IMR-90 (cell line): ENCODE measurements around the gene AZI2. TPM values are rescaled to one million over a fixed set of nuclear protein-coding genes. Genes with fewer than 3 reads are reported as not detected.

Source experiments
- ATAC-seq: fragments of 200-7000 bp; cut with Tn5 transposase; 2 replicates; pipeline ENCODE4 v1.9.1; 2020; ENCODE audit warnings: low read depth, mild to moderate bottlenecking, moderate library complexity
- BruUV-seq: library from RNA; stranded (reverse); fragments of 400-500 nt; replicated peaks from 2 replicates; lab custom pipeline; 2021; lab: Mats Ljungman, UMichigan
- CTCF ChIA-PET: fragments of 300-600 bp; formaldehyde crosslinking; extraction: SDS; loops from one replicate; lab custom pipeline; 2021; ENCODE audit warnings: antibody characterized with exemption; lab: Yijun Ruan, JAX
- POLR2A ChIA-PET: fragments of 300-600 bp; sonication (Branson Sonifier 250); formaldehyde crosslinking; loops from one replicate; lab custom pipeline; 2022; ENCODE audit warnings: antibody characterized with exemption; ENCODE audit not compliant: unreplicated experiment; lab: Charles Lee
- DNase-seq: peaks from one replicate; pipeline ENCODE4 v3.0.0; 2013
- H2AFZ ChIP-seq: replicated peaks from 2 replicates; pipeline ENCODE3; 2013; ENCODE audit warnings: low read length, mild to moderate bottlenecking; ENCODE audit not compliant: poor library complexity
- H2AK5ac ChIP-seq: 2 replicates; pipeline ENCODE4 v1.6.1; 2013; ENCODE audit warnings: low read depth, low read length, inconsistent platforms
- H2AK9ac ChIP-seq: replicated peaks from 2 replicates; pipeline ENCODE3; 2013; ENCODE audit warnings: mild to moderate bottlenecking, low read depth, low read length, moderate library complexity; ENCODE audit not compliant: poor library complexity
- H2BK120ac ChIP-seq: 2 replicates; pipeline ENCODE4 v1.6.1; 2013; ENCODE audit warnings: low read depth, low read length, inconsistent platforms
- H2BK15ac ChIP-seq: 3 replicates; pipeline ENCODE4 v1.6.1; 2013; ENCODE audit warnings: low read depth, low read length, inconsistent platforms
- H2BK20ac ChIP-seq: 2 replicates; pipeline ENCODE4 v1.6.1; 2013; ENCODE audit warnings: low read depth, mild to moderate bottlenecking, inconsistent platforms, low read length, moderate library complexity
- H2BK5ac ChIP-seq: 2 replicates; pipeline ENCODE4 v1.6.1; 2013; ENCODE audit warnings: mild to moderate bottlenecking, low read depth, low read length, inconsistent platforms; ENCODE audit not compliant: poor library complexity, severe bottlenecking
- H3K14ac ChIP-seq: replicated peaks from 2 replicates; pipeline ENCODE4 v1.6.1; 2013; ENCODE audit warnings: low read depth, low read length, inconsistent platforms
- H3K18ac ChIP-seq: 2 replicates; pipeline ENCODE4 v1.6.1; 2013; ENCODE audit warnings: low read depth, low read length, control low read depth
- H3K23ac ChIP-seq: 2 replicates; pipeline ENCODE4 v1.6.1; 2013; ENCODE audit warnings: low read depth, low read length, inconsistent platforms
- H3K27ac ChIP-seq: 2 replicates; pipeline ENCODE4 v1.5.1; 2013; ENCODE audit warnings: mild to moderate bottlenecking, control low read depth, low read length; ENCODE audit not compliant: insufficient read depth
- H3K27me3 ChIP-seq: 2 replicates; pipeline ENCODE4 v1.6.1; 2013; ENCODE audit warnings: low read length; ENCODE audit not compliant: control insufficient read depth, insufficient read depth
- H3K36me3 ChIP-seq: 2 replicates; pipeline ENCODE4 v1.6.1; 2013; ENCODE audit warnings: low read length, mixed read lengths; ENCODE audit not compliant: control insufficient read depth, insufficient read depth
- H3K4ac ChIP-seq: 2 replicates; pipeline ENCODE4 v1.6.1; 2013; ENCODE audit warnings: low read depth, low read length, inconsistent platforms
- H3K4me1 ChIP-seq: 2 replicates; pipeline ENCODE4 v1.6.1; 2013; ENCODE audit warnings: low read length, mixed read lengths; ENCODE audit not compliant: control insufficient read depth, insufficient read depth
- H3K4me2 ChIP-seq: 2 replicates; pipeline ENCODE4 v1.6.1; 2013; ENCODE audit warnings: low read depth, mild to moderate bottlenecking, control low read depth, low read length, moderate library complexity
- H3K4me3 ChIP-seq: 2 replicates; pipeline ENCODE4 v1.5.1; 2013; ENCODE audit warnings: low read depth, mild to moderate bottlenecking, control low read depth, low read length, moderate library complexity; ENCODE audit not compliant: insufficient read depth
- H3K56ac ChIP-seq: 2 replicates; pipeline ENCODE4 v1.6.1; 2013; ENCODE audit warnings: low read length, inconsistent platforms; ENCODE audit not compliant: insufficient read depth; ENCODE audit errors: extremely low read depth
- H3K79me1 ChIP-seq, 2 experiments: 2 replicates each; pipeline ENCODE4 v1.6.1; 2013; ENCODE audit warnings: low read length in 2 of 2, inconsistent platforms in 1 of 2, low read depth in 1 of 2
- H3K9ac ChIP-seq: 2 replicates; pipeline ENCODE4 v1.6.1; 2013; ENCODE audit warnings: low read depth, low read length, control low read depth
- H3K9me1 ChIP-seq: 2 replicates; pipeline ENCODE4 v1.6.1; 2013; ENCODE audit warnings: low read length, inconsistent platforms; ENCODE audit not compliant: insufficient read depth
- H3K9me3 ChIP-seq: 2 replicates; pipeline ENCODE4 v1.6.1; 2013; ENCODE audit warnings: low read length; ENCODE audit not compliant: control insufficient read depth, insufficient read depth
- H4K20me1 ChIP-seq: 2 replicates; pipeline ENCODE4 v1.6.1; 2013; ENCODE audit warnings: low read length, inconsistent platforms; ENCODE audit not compliant: insufficient read depth
- H4K5ac ChIP-seq: 2 replicates; pipeline ENCODE4 v1.6.1; 2013; ENCODE audit warnings: mild to moderate bottlenecking, low read depth, low read length, control low read depth
- H4K8ac ChIP-seq, 2 experiments: 2 replicates each; pipeline ENCODE4 v1.6.1; 2013; ENCODE audit warnings: low read depth in 2 of 2, low read length in 2 of 2, control low read depth in 1 of 2, inconsistent platforms in 1 of 2
- H4K91ac ChIP-seq: 2 replicates; pipeline ENCODE4 v1.6.1; 2013; ENCODE audit warnings: low read depth, low read length, inconsistent platforms; ENCODE audit not compliant: insufficient read depth
- MXI1 ChIP-seq: IDR thresholded peaks from 2 replicates; pipeline ENCODE4 v1.6.1; 2012; ENCODE audit warnings: low read depth, mild to moderate bottlenecking, low read length, moderate library complexity, borderline replicate concordance
- NFE2L2 ChIP-seq: fragments of 150-350 bp; IDR thresholded peaks from 2 replicates; pipeline ENCODE4 v1.6.1; 2016; ENCODE audit warnings: low read depth, mild to moderate bottlenecking, low read length
- WGBS, 2 experiments: methylation state at CpG; one replicate each; pipeline versions ENCODE4 v1.1.5 to v1.1.7; 2013; ENCODE audit warnings: missing lambda C conversion rate in 2 of 2; ENCODE audit not compliant: insufficient read length in 1 of 2; ENCODE audit errors: extremely low coverage in 2 of 2; 5-methylcytosine and 5-hydroxymethylcytosine counted together
- dilution Hi-C: fragments of 300-500 bp; cut with HindIII; formaldehyde crosslinking; loops from one replicate; pipeline ENCODE4 v1.14.3; 2018; ENCODE audit warnings: low sequenced_read_pairs; ENCODE audit not compliant: unreplicated experiment
- in situ Hi-C: fragments of 300-500 bp; cut with MboI; formaldehyde crosslinking; loops from 3 replicates; pipeline ENCODE4 v1.14.3; 2019; ENCODE audit warnings: low sequenced_read_pairs, inconsistent platforms, mixed read lengths
- intact Hi-C: fragments of 100-400 bp; cut with micrococcal nuclease; formaldehyde crosslinking; loops from 2 replicates; pipeline ENCODE4 v1.10.0; 2022
- polyA plus RNA-seq, 3 experiments: library from polyadenylated mRNA; depleted of rRNA; stranded (reverse); fragments of >200 nt; gene quantifications; 2 replicates each; pipeline ENCODE4 v1.2.3, GENCODE V29; 2012; ENCODE audit warnings: low replicate concordance in 1 of 3
- total RNA-seq: library from RNA; depleted of rRNA; stranded (reverse); fragments of >200 nt; gene quantifications from 2 replicates; pipeline ENCODE4 v1.2.3, GENCODE V29; 2012

The AZI2 gene
- total and polyA plus RNA-seq, 2 of the 4 experiments (the other 2 are of a cell fraction), result 30.1 to 52.5 TPM

DNA sequence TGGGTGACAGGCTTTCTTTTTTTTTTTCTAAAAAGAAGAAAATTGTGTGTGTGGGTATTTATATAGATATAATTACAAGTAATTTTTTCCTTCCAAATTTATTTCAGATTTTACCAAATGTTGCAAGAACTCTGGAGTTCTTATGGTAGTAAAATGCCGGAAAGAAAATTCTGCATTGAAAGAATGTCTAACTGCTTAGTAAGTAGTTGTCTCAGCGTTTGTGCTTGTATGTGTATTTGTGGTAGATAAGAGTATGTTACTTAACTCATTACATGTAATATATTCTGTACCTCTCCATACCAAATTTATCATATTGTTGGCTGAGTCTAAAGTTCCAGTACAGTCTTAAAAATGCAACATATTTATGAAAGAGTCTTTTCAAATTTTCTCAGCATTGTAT lies 32.4 kb downstream of the AZI2 start:
- CTCF ChIA-PET, result interaction anchor here (0.9 kb wide), 1 partner anchor 12 kb away, joined by 3 read pairs; no protein-coding TSS in a partner anchor
- BruUV-seq, result no TSS peak
- dilution Hi-C loops, result no loop called here

More for the DNA sequence above, 32.4 kb downstream of the AZI2 start:
- Histone ChIP-seq H3K23ac (no peak overlapping the region), H2BK120ac (no peak overlapping the region), H3K9ac (no peak overlapping the region), H2AFZ (no peak overlapping the region), H3K56ac (no peak overlapping the region), H3K27me3 (no peaks in the 10 kb centered on the region), H2BK15ac (no peak overlapping the region), H2BK5ac (no peak overlapping the region), H2BK20ac (no peak overlapping the region), H2AK9ac (no peak overlapping the region), H3K9me3 (no peaks in the 10 kb centered on the region), H3K9me1 (no peaks in the 10 kb centered on the region), H3K36me3 (no peaks in the 10 kb centered on the region), H3K18ac (no peak overlapping the region), H3K4me2 (no peak overlapping the region), H4K5ac (no peak overlapping the region), H3K4ac (no peak overlapping the region), H4K20me1 (no peaks in the 10 kb centered on the region), H4K8ac (no peak overlapping the region), H3K4me3 (no peak overlapping the region), H3K79me1 (no peaks in the 10 kb centered on the region; a peak in 1 of 4 replicates), H3K4me1 (no peaks in the 10 kb centered on the region), H4K91ac (no peak overlapping the region), H2AK5ac (no peak overlapping the region), H3K27ac (no peak overlapping the region), H3K14ac (no peak overlapping the region)
- ATAC-seq, result no peak
- peak; percentile 34 for DNase-seq
- intact Hi-C loops, result no loop called here
- in situ Hi-C loops, result no loop called here
- POLR2A ChIA-PET, result no interaction called here
- TF ChIP-seq MXI1 (no peak), NFE2L2 (no peak)
- WGBS, 2 experiments, result no CpG with 5 or more reads among the region's 2 CpGs
